ENCODE results near the gene GRIK1. TPM values are rescaled to one million over a fixed set of nuclear protein-coding genes. Genes with fewer than 3 reads are reported as not detected.

The GRIK1 gene
- total RNA-seq, 5 donors from 2014 or later (not counting 1 experiment from before 2014, with no cell fraction given): not detected

DNA sequence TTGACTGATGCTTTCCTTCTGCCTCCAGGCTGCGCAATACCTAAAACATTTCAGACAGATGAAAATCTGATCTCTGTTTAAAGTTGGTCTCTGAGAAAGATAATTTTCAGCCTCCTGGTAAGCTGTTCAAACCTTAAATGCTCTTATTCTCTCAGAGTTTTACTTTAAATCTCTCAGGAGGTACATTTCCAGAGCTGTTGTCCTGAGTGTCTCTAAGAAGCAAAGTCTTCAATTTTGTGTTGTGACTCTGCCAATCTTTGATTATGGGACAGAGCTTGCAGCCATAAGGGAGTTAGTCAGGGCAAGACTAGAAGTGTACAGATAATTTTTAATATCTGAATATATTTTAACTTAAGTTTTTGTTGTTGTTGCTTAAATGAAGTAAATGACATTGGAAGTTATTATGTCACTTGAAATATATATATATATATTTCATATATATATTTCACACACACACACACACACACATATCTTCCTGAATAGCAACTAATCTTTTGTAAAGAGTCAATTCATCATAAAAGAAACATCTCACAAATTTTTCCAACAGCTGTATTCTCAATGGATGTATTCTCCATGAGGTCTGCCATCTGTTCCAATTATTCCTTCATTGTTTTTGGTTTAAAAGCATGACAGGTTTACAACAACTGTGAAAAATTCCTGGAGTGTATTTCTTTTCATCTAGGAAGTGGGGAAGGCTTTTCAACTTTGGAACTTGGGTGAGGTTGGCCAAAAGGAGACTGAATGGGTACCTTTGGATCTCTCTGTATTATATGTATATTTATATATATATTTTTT, 381.7 kb downstream of the GRIK1 start:
- no peaks in the 10 kb centered on the region for H3K9me3 Mint-ChIP-seq
- Histone ChIP-seq H3K9me3 (no peaks in the 10 kb centered on the region), H3K4me1 (ENCODE audit: control insufficient read depth in 1 of 2, extremely low read depth in 1 of 2, insufficient read depth in 2 of 2, low read length in 2 of 2) (no peaks in the 10 kb centered on the region), H3K4me3 (ENCODE audit: control insufficient read depth in 1 of 2, extremely low read depth in 1 of 2, low read length in 1 of 2) (no peak overlapping the region), H3K27ac (ENCODE audit: low read length) (no peak overlapping the region), H3K27me3 (replicated peaks in 1 of 2; ENCODE audit: control insufficient read depth in 2 of 2, extremely low read depth in 1 of 2, insufficient read depth in 2 of 2, low read length in 1 of 2) (no peaks in the 10 kb centered on the region), H3K36me3 (ENCODE audit: control insufficient read depth in 2 of 2, extremely low read depth in 1 of 2, insufficient read depth in 1 of 2, low read length in 1 of 2) (no peaks in the 10 kb centered on the region)
- DNase-seq (no peak), ATAC-seq (replicated peaks in 1 of 4) (no peak)
- CTCF ChIA-PET: no interaction called here
- WGBS (ENCODE audit: insufficient coverage): no CpG with 5 or more reads among the region's 1 CpG
- H3K4me1 Mint-ChIP-seq: no peaks in the 10 kb centered on the region
- POLR2A ChIA-PET: no interaction called here
- H3K27me3 Mint-ChIP-seq: no peaks in the 10 kb centered on the region
- H3K36me3 Mint-ChIP-seq: peaks cover 10% of the 10 kb centered on the region
- H3K4me3 Mint-ChIP-seq: no peak overlapping the region
- H3K27ac Mint-ChIP-seq: no peak overlapping the region

DNA sequence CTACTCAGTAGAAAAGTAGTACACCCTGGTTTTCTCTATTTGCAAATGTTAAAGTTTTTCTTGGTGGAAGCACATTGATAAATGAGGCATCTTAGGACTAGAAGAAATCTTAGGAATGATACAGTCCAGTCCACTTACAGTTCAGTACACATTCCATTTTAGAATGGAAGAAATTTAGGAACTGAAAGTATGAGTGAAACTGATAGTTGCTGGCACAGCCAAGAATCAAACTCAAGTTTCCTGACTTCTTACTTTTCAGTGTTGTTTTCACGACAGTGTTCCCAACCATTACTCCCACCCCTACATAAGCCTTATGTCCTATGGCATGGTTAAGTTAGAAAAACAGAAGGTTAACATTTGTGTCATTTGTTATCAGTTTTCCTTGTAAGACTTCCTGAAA, 382.6 kb downstream of the GRIK1 start:
- Mint-ChIP-seq H3K9me3 (no peaks in the 10 kb centered on the region), H3K27me3 (no peaks in the 10 kb centered on the region), H3K4me1 (no peaks in the 10 kb centered on the region), H3K27ac (no peak overlapping the region), H3K36me3 (peaks cover 10% of the 10 kb centered on the region), H3K4me3 (no peak overlapping the region)
- Histone ChIP-seq H3K9me3 (no peaks in the 10 kb centered on the region), H3K36me3 (ENCODE audit: control insufficient read depth in 2 of 2, extremely low read depth in 1 of 2, insufficient read depth in 1 of 2, low read length in 1 of 2) (no peaks in the 10 kb centered on the region), H3K4me3 (ENCODE audit: control insufficient read depth in 1 of 2, extremely low read depth in 1 of 2, low read length in 1 of 2) (no peak overlapping the region), H3K27ac (ENCODE audit: low read length) (no peak overlapping the region), H3K4me1 (ENCODE audit: control insufficient read depth in 1 of 2, extremely low read depth in 1 of 2, insufficient read depth in 2 of 2, low read length in 2 of 2) (no peaks in the 10 kb centered on the region), H3K27me3 (replicated peaks in 1 of 2; ENCODE audit: control insufficient read depth in 2 of 2, extremely low read depth in 1 of 2, insufficient read depth in 2 of 2, low read length in 1 of 2) (no peaks in the 10 kb centered on the region)
- POLR2A ChIA-PET: no interaction called here
- WGBS (ENCODE audit: insufficient coverage): no CpG with 5 or more reads among the region's 1 CpG
- ATAC-seq (replicated peaks in 1 of 4) (no peak), DNase-seq (no peak)
- CTCF ChIA-PET: no interaction called here

- Mint-ChIP-seq H3K9me3 (no peaks in the 10 kb centered on the region), H3K4me1 (no peaks in the 10 kb centered on the region), H3K27me3 (no peaks in the 10 kb centered on the region), H3K36me3 (peaks cover 4% of the 10 kb centered on the region), H3K27ac (no peak overlapping the region), H3K4me3 (no peak overlapping the region)
- no peaks in the 10 kb centered on the region for H3K9me3 ChIP-seq
- WGBS (ENCODE audit: insufficient coverage): no CpG with 5 or more reads among the region's 2 CpGs
- ATAC-seq (replicated peaks in 1 of 4) (no peak), DNase-seq (no peak)
- ChIA-PET POLR2A (no interaction called here), CTCF (no interaction called here)
- H3K27ac ChIP-seq (ENCODE audit: low read length): no peak overlapping the region
- no peaks in the 10 kb centered on the region for H3K36me3 ChIP-seq (ENCODE audit: control insufficient read depth in 2 of 2, extremely low read depth in 1 of 2, insufficient read depth in 1 of 2, low read length in 1 of 2)
- no peak overlapping the region for H3K4me3 ChIP-seq (ENCODE audit: control insufficient read depth in 1 of 2, extremely low read depth in 1 of 2, low read length in 1 of 2)
- H3K4me1 ChIP-seq (ENCODE audit: control insufficient read depth in 1 of 2, extremely low read depth in 1 of 2, insufficient read depth in 2 of 2, low read length in 2 of 2): no peaks in the 10 kb centered on the region
- no peaks in the 10 kb centered on the region for H3K27me3 ChIP-seq (replicated peaks in 1 of 2; ENCODE audit: control insufficient read depth in 2 of 2, extremely low read depth in 1 of 2, insufficient read depth in 2 of 2, low read length in 1 of 2)
Measured at GRCh38 chr21:29555601-29556000, 384.2 kb downstream of the GRIK1 start.

- H3K27ac ChIP-seq (ENCODE audit: low read length): no peak overlapping the region
- Mint-ChIP-seq H3K4me1 (no peaks in the 10 kb centered on the region), H3K27me3 (no peaks in the 10 kb centered on the region), H3K9me3 (peaks cover 0 to 4% (median 0%) of the 10 kb centered on the region in 3 donors), H3K36me3 (peaks cover 23% of the 10 kb centered on the region), H3K4me3 (no peak overlapping the region), H3K27ac (no peak overlapping the region)
- WGBS (ENCODE audit: insufficient coverage): 60% methylated on average over 1 of the region's 2 CpGs
- ATAC-seq (replicated peaks in 1 of 4): no peak
- H3K9me3 ChIP-seq: no peaks in the 10 kb centered on the region
- H3K4me1 ChIP-seq (ENCODE audit: control insufficient read depth in 1 of 2, extremely low read depth in 1 of 2, insufficient read depth in 2 of 2, low read length in 2 of 2): no peaks in the 10 kb centered on the region
- POLR2A ChIA-PET: no interaction called here
- CTCF ChIA-PET: interaction anchor here in 1 of 2 donors (0.6 kb wide), 1 partner anchor 150 kb away, joined by 4 read pairs; no protein-coding TSS in a partner anchor
- DNase-seq: no peak
- H3K27me3 ChIP-seq (replicated peaks in 1 of 2; ENCODE audit: control insufficient read depth in 2 of 2, extremely low read depth in 1 of 2, insufficient read depth in 2 of 2, low read length in 1 of 2): no peaks in the 10 kb centered on the region
- H3K4me3 ChIP-seq (ENCODE audit: control insufficient read depth in 1 of 2, extremely low read depth in 1 of 2, low read length in 1 of 2): no peak overlapping the region
- H3K36me3 ChIP-seq (ENCODE audit: control insufficient read depth in 2 of 2, extremely low read depth in 1 of 2, insufficient read depth in 1 of 2, low read length in 1 of 2): no peaks in the 10 kb centered on the region
Measured at GRCh38 chr21:29550205-29550604, 389.6 kb downstream of the GRIK1 start.

GRCh38 chr21:29549614-29550013, 390.2 kb downstream of the GRIK1 start:
- no peaks in the 10 kb centered on the region for H3K9me3 ChIP-seq
- H3K27me3 ChIP-seq (replicated peaks in 1 of 2; ENCODE audit: control insufficient read depth in 2 of 2, extremely low read depth in 1 of 2, insufficient read depth in 2 of 2, low read length in 1 of 2): no peaks in the 10 kb centered on the region
- 98% methylated on average over 5 of the region's 9 CpGs for WGBS (ENCODE audit: insufficient coverage)
- POLR2A ChIA-PET: no interaction called here
- no peak overlapping the region for H3K4me3 Mint-ChIP-seq
- no peaks in the 10 kb centered on the region for H3K4me1 Mint-ChIP-seq
- peaks cover 19% of the 10 kb centered on the region for H3K36me3 Mint-ChIP-seq
- H3K4me1 ChIP-seq (ENCODE audit: control insufficient read depth in 1 of 2, extremely low read depth in 1 of 2, insufficient read depth in 2 of 2, low read length in 2 of 2): no peaks in the 10 kb centered on the region
- CTCF ChIA-PET: no interaction called here
- no peaks in the 10 kb centered on the region for H3K27me3 Mint-ChIP-seq
- ATAC-seq (replicated peaks in 1 of 4) (no peak), DNase-seq (no peak)
- no peak overlapping the region for H3K4me3 ChIP-seq (ENCODE audit: control insufficient read depth in 1 of 2, extremely low read depth in 1 of 2, low read length in 1 of 2)
- H3K27ac Mint-ChIP-seq: no peak overlapping the region
- no peak overlapping the region for H3K27ac ChIP-seq (ENCODE audit: low read length)
- H3K36me3 ChIP-seq (ENCODE audit: control insufficient read depth in 2 of 2, extremely low read depth in 1 of 2, insufficient read depth in 1 of 2, low read length in 1 of 2): no peaks in the 10 kb centered on the region
- H3K9me3 Mint-ChIP-seq: peaks cover 0 to 4% (median 0%) of the 10 kb centered on the region in 3 donors

DNA sequence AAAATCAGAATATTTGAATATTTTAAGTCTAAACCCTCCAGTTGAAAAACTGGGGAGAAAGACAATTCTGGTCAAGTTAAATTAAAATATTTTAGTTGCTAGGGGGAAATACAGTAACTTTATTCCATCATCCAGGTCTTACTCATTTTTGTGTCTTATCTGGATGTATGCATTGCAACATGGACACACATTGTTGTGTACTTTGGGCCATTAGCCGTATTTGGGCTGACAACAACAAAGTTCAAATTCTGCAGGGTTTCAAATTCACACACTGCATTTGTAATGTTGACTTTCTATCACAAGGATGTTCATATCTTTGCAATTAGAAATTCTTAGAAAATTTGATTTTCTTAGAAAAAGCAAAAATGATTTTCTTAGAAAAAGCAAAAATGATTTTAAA, 391.8 kb downstream of the GRIK1 start:
- peaks cover 19% of the 10 kb centered on the region for H3K36me3 Mint-ChIP-seq
- H3K36me3 ChIP-seq (ENCODE audit: control insufficient read depth in 2 of 2, extremely low read depth in 1 of 2, insufficient read depth in 1 of 2, low read length in 1 of 2): no peaks in the 10 kb centered on the region
- H3K27me3 Mint-ChIP-seq: no peaks in the 10 kb centered on the region
- DNase-seq (no peak), ATAC-seq (replicated peaks in 1 of 4) (no peak)
- H3K9me3 ChIP-seq: no peaks in the 10 kb centered on the region
- no peaks in the 10 kb centered on the region for H3K4me1 ChIP-seq (ENCODE audit: control insufficient read depth in 1 of 2, extremely low read depth in 1 of 2, insufficient read depth in 2 of 2, low read length in 2 of 2)
- H3K27ac ChIP-seq (ENCODE audit: low read length): no peak overlapping the region
- POLR2A ChIA-PET: no interaction called here
- no CpG with 5 or more reads among the region's 1 CpG for WGBS (ENCODE audit: insufficient coverage)
- no peak overlapping the region for H3K4me3 ChIP-seq (ENCODE audit: control insufficient read depth in 1 of 2, extremely low read depth in 1 of 2, low read length in 1 of 2)
- CTCF ChIA-PET: no interaction called here
- H3K27ac Mint-ChIP-seq: no peak overlapping the region
- H3K4me3 Mint-ChIP-seq: no peak overlapping the region
- no peaks in the 10 kb centered on the region for H3K27me3 ChIP-seq (replicated peaks in 1 of 2; ENCODE audit: control insufficient read depth in 2 of 2, extremely low read depth in 1 of 2, insufficient read depth in 2 of 2, low read length in 1 of 2)
- no peaks in the 10 kb centered on the region for H3K4me1 Mint-ChIP-seq
- peaks cover 0 to 4% (median 0%) of the 10 kb centered on the region in 3 donors for H3K9me3 Mint-ChIP-seq

Data from T-cell (primary cell).